ENCODE measurements around the gene MCOLN3.
A peak's percentile ranks its signal among the peaks of the same experiment; 100 is the strongest.
"Not testable (repeated sequence)": the region's sequence is repeated elsewhere in the genome, so short reads cannot be mapped to it uniquely, and the experiment has no call there.

The MCOLN3 gene

GRCh38 chr1:85047472-85048295 lies 616 bp downstream of the MCOLN3 start:
- DNase-seq: peak; percentile 42

- DNase-seq: no peak
Observed at GRCh38 chr1:85047144-85047471, 1.2 kb downstream of the MCOLN3 start.

- DNase-seq: no peak
Observed at GRCh38 chr1:85042413-85042812, 5.9 kb downstream of the MCOLN3 start.

GRCh38 chr1:85041793-85042192 lies 6.5 kb downstream of the MCOLN3 start:
- no peak for DNase-seq

GRCh38 chr1:85033221-85033620 lies 15.1 kb downstream of the MCOLN3 start:
- DNase-seq: no peak

- no peak for DNase-seq
Observed at GRCh38 chr1:85030536-85030935, 17.8 kb downstream of the MCOLN3 start.

GRCh38 chr1:85028151-85028550 lies 20.1 kb downstream of the MCOLN3 start:
- no peak for DNase-seq

GRCh38 chr1:85027242-85027983 lies 20.9 kb downstream of the MCOLN3 start:
- no peak for DNase-seq

GRCh38 chr1:85025940-85026339 lies 22.4 kb downstream of the MCOLN3 start:
- DNase-seq: no peak

GRCh38 chr1:85024736-85025135 lies 23.6 kb downstream of the MCOLN3 start:
- DNase-seq: no peak

- no peak for DNase-seq
Observed at GRCh38 chr1:85022700-85023099, 25.6 kb downstream of the MCOLN3 start.

GRCh38 chr1:85019994-85020393 lies 28.3 kb downstream of the MCOLN3 start:
- DNase-seq: no peak

- DNase-seq: no peak
Observed at GRCh38 chr1:85015826-85016225, 32.5 kb downstream of the MCOLN3 start.

GRCh38 chr1:85005641-85006040 lies 42.7 kb downstream of the MCOLN3 start:
- not testable (repeated sequence) for DNase-seq

- DNase-seq: no peak
Observed at GRCh38 chr1:85001742-85002141, 46.6 kb downstream of the MCOLN3 start.

GRCh38 chr1:84998642-84999280 lies 49.5 kb downstream of the MCOLN3 start:
- DNase-seq: no peak

- no peak for DNase-seq
Observed at GRCh38 chr1:84997667-84998600, 50.4 kb downstream of the MCOLN3 start.

GRCh38 chr1:84996846-84997666 lies 51.2 kb downstream of the MCOLN3 start, which contains the start of gene MCOLN2:
Gene MCOLN2 (minus strand): TSS chr1:84997113. CDS start chr1:84996872, 241 bp downstream.
- peak; percentile 70 for DNase-seq

- no peak for DNase-seq
Observed at GRCh38 chr1:84995484-84996334, 52.6 kb downstream of the MCOLN3 start.

- no peak for DNase-seq
Observed at GRCh38 chr1:84991097-84991920, 57.0 kb downstream of the MCOLN3 start.

Data from NCI-H345 (cell line).